Dendritic cell treated with granulocyte-macrophage colony-stimulating factor and Interleukin-4, amounts not matched to agents 40 ng/mL and 50 ng/mL, for 4 days (primary cell): ENCODE measurements around the gene FXYD7.
A peak's percentile ranks its signal among the peaks of the same experiment; 100 is the strongest.

Experiments used
- H3K27ac Mint-ChIP-seq: one replicate; pipeline ENCODE4 v1.8.0; 2022; ENCODE audit warnings: mild to moderate bottlenecking, mixed read lengths
- H3K27me3 Mint-ChIP-seq: one replicate; pipeline ENCODE4 v1.8.0; 2022; ENCODE audit warnings: mild to moderate bottlenecking, mixed read lengths
- H3K36me3 Mint-ChIP-seq: one replicate; pipeline ENCODE4 v1.8.0; 2022; ENCODE audit warnings: low read depth, mixed read lengths
- H3K4me1 Mint-ChIP-seq: one replicate; pipeline ENCODE4 v1.8.0; 2022; ENCODE audit warnings: low read depth, mixed read lengths
- H3K4me3 Mint-ChIP-seq: one replicate; pipeline ENCODE4 v1.8.0; 2022; ENCODE audit warnings: mild to moderate bottlenecking, moderate library complexity, mixed read lengths
- H3K9me3 Mint-ChIP-seq: one replicate; pipeline ENCODE4 v1.8.0; 2022; ENCODE audit warnings: mixed read lengths
- intact Hi-C: fragments of 100-400 bp; cut with micrococcal nuclease; formaldehyde crosslinking; loops from one replicate; pipeline ENCODE4 v1.15.0; 2022

FXYD7 gene

GRCh38 chr19:35117116-35117515 is 25.9 kb upstream of the FXYD7 start:
- peaks cover 41% of the 10 kb centered on the region for H3K27me3 Mint-ChIP-seq
- H3K36me3 Mint-ChIP-seq = no peaks in the 10 kb centered on the region
- peak overlapping the region; percentile 21 for H3K27ac Mint-ChIP-seq
- intact Hi-C loops = no loop called here
- H3K4me3 Mint-ChIP-seq = no peak overlapping the region
- H3K4me1 Mint-ChIP-seq = peaks cover 61% of the 10 kb centered on the region
- H3K9me3 Mint-ChIP-seq = no peaks in the 10 kb centered on the region

GRCh38 chr19:35117799-35118198 is 25.3 kb upstream of the FXYD7 start:
- Mint-ChIP-seq H3K4me1 (peaks cover 66% of the 10 kb centered on the region), H3K36me3 (no peaks in the 10 kb centered on the region), H3K4me3 (no peak overlapping the region), H3K9me3 (no peaks in the 10 kb centered on the region), H3K27me3 (peaks cover 41% of the 10 kb centered on the region), H3K27ac (peak overlapping the region; percentile 80)
- intact Hi-C loops = no loop called here

- no peaks in the 10 kb centered on the region for H3K36me3 Mint-ChIP-seq
- intact Hi-C loops = no loop called here
- H3K27me3 Mint-ChIP-seq = peaks cover 41% of the 10 kb centered on the region
- H3K27ac Mint-ChIP-seq = peak overlapping the region; percentile 80
- no peaks in the 10 kb centered on the region for H3K9me3 Mint-ChIP-seq
- peak overlapping the region; percentile 51 for H3K4me3 Mint-ChIP-seq
- H3K4me1 Mint-ChIP-seq = peaks cover 70% of the 10 kb centered on the region
Measured at GRCh38 chr19:35118268-35119020, 24.6 kb upstream of the FXYD7 start.

DNA sequence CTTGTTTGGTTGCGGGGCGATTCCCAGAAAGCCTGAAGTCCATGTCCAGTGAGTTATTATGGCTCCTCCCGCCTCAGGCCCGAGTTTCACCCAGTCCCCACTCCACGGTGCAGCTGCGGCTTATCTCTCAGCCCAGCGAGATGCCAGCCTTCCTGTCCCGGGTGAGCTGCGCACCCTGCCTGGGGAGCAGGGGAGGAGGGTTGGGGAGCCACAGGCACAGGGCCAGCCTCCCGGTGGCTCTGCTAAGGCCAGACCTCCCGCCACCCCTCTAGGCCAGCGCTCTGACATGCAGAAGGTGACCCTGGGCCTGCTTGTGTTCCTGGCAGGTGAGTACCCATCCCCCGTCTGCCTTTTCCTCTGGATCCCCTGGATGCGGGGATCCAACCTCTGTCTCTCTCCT is 24.0 kb upstream of the FXYD7 start:
- H3K4me1 Mint-ChIP-seq = peaks cover 72% of the 10 kb centered on the region
- no peak overlapping the region for H3K4me3 Mint-ChIP-seq
- no peaks in the 10 kb centered on the region for H3K9me3 Mint-ChIP-seq
- H3K27ac Mint-ChIP-seq = peak overlapping the region; percentile 80
- intact Hi-C loops = no loop called here
- H3K27me3 Mint-ChIP-seq = peaks cover 41% of the 10 kb centered on the region
- H3K36me3 Mint-ChIP-seq = peaks cover 2% of the 10 kb centered on the region

- Mint-ChIP-seq H3K27ac (peak overlapping the region; percentile 80), H3K9me3 (no peaks in the 10 kb centered on the region), H3K36me3 (peaks cover 5% of the 10 kb centered on the region), H3K27me3 (peaks cover 40% of the 10 kb centered on the region), H3K4me3 (no peak overlapping the region), H3K4me1 (peaks cover 73% of the 10 kb centered on the region)
- intact Hi-C loops = no loop called here
Measured at GRCh38 chr19:35119578-35120155, 23.4 kb upstream of the FXYD7 start.

DNA sequence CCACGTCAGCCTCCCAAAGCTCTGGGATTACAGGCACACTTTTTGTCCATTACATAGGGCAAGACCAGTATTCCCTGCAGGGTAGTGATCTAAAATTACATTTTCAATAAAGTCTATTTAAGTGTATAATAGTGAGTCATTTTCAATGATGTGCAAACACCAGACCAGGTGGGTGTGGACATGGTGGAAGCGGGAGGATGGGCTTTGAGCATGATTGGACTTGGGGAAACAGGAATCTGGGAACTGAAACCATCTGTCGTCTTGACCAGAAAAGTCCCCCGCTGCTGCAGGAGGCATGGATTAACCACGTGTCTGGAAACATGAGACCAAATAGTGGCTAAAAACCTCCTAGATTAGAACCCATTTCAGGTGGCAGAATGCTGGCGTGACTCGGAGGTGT is 22.6 kb upstream of the FXYD7 start:
- peak overlapping the region; percentile 80 for H3K27ac Mint-ChIP-seq
- H3K4me3 Mint-ChIP-seq = no peak overlapping the region
- intact Hi-C loops = no loop called here
- H3K4me1 Mint-ChIP-seq = peaks cover 74% of the 10 kb centered on the region
- H3K9me3 Mint-ChIP-seq = no peaks in the 10 kb centered on the region
- peaks cover 33% of the 10 kb centered on the region for H3K27me3 Mint-ChIP-seq
- H3K36me3 Mint-ChIP-seq = peaks cover 5% of the 10 kb centered on the region

- Mint-ChIP-seq H3K9me3 (no peaks in the 10 kb centered on the region), H3K4me3 (no peak overlapping the region), H3K27ac (peak overlapping the region; percentile 80), H3K27me3 (peaks cover 33% of the 10 kb centered on the region), H3K36me3 (peaks cover 5% of the 10 kb centered on the region), H3K4me1 (peaks cover 78% of the 10 kb centered on the region)
- intact Hi-C loops = no loop called here
Measured at GRCh38 chr19:35120898-35121297, 22.2 kb upstream of the FXYD7 start.

DNA sequence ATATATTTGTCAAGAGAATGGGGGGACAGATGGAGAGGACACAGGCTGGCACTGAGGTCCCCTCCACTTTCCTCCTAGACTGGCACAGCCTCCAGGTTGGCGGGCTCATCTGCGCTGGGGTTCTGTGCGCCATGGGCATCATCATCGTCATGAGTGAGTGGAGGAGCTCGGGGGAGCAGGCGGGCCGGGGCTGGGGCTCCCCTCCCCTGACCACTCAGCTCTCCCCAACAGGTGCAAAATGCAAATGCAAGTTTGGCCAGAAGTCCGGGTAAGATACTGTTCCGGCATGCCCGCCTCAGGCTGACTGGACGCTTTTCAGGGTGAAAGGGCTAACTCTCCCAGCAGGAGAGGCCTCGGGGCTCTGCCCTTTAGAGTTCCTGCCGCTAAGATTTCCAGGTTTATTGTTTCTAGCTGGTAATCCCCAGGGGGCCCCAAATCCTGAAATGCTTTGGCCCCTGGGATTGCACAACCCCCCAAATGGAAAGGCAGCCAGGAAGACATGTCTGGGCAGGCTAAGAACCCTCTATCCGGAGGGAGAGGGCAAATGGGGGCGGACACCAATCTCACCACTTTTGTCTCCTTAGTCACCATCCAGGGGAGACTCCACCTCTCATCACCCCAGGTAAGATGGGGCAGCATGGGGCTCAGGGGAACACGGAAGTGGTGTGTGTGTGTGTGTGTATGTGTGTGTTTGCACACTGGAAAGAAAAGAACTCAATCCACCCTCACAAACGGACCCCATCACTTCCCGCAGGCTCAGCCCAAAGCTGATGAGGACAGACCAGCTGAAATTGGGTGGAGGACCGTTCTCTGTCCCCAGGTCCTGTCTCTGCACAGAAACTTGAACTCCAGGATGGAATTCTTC is 20.1 kb upstream of the FXYD7 start:
- H3K4me1 Mint-ChIP-seq = peaks cover 74% of the 10 kb centered on the region
- intact Hi-C loops = no loop called here
- peaks cover 5% of the 10 kb centered on the region for H3K36me3 Mint-ChIP-seq
- H3K9me3 Mint-ChIP-seq = no peaks in the 10 kb centered on the region
- H3K27ac Mint-ChIP-seq = peak overlapping the region; percentile 88
- H3K27me3 Mint-ChIP-seq = peaks cover 16% of the 10 kb centered on the region
- H3K4me3 Mint-ChIP-seq = no peak overlapping the region

GRCh38 chr19:35123573-35123972 is 19.5 kb upstream of the FXYD7 start:
- H3K27ac Mint-ChIP-seq = peak overlapping the region; percentile 88
- H3K36me3 Mint-ChIP-seq = peaks cover 5% of the 10 kb centered on the region
- H3K4me3 Mint-ChIP-seq = peak overlapping the region; percentile 25
- H3K27me3 Mint-ChIP-seq = peaks cover 9% of the 10 kb centered on the region
- H3K9me3 Mint-ChIP-seq = no peaks in the 10 kb centered on the region
- intact Hi-C loops = no loop called here
- peaks cover 68% of the 10 kb centered on the region for H3K4me1 Mint-ChIP-seq

DNA sequence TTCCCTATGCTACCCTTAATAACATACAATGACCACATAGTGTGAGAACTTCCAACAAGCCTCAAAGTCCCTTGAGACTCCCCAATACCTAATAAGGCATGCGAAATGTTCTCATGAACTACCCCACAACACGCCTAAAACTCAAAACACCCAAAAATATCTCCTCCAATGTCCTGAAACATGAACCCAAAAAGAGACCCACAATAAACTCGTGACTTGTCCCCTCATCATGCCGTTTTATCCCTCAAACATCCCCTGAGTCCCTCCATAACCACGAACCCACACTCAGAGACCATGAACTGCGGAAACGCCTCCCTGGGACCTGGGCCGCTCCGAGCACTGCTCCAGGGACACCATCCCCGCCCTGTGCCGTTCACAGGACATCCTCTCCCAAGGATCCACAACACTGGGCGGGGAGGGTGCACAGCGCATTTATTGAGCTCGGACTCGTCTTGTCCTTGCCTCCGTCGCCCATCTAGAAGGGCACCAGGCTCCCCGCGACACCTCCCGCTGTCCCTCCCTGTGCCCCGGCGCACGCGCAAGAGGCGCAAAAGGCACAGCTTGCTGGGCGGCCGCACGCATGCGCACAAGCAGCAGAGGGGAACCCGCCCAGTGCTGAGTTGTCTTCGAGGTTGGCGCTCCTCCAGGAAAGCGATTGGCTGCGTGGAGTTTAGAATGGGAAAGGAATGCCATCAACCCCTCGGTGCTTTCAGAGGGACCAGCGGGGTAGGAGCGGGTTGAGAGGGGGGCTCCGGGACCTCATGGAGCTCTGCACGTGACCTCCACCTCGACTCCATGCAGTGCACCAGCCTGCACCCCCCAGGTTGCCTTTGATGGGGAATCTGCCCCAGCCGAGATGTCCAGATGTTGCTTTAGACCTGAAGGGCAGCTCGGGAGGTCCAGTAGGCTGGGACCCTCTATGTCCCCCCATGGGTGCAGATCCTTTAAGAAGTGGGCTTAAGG is 18.7 kb upstream of the FXYD7 start:
- Mint-ChIP-seq H3K9me3 (no peaks in the 10 kb centered on the region), H3K4me3 (peak overlapping the region; percentile 77), H3K27ac (peak overlapping the region; percentile 88), H3K27me3 (peaks cover 10% of the 10 kb centered on the region), H3K4me1 (peaks cover 59% of the 10 kb centered on the region), H3K36me3 (peaks cover 5% of the 10 kb centered on the region)
- intact Hi-C loops = no loop called here

- peak overlapping the region; percentile 88 for H3K27ac Mint-ChIP-seq
- peaks cover 5% of the 10 kb centered on the region for H3K36me3 Mint-ChIP-seq
- intact Hi-C loops = no loop called here
- peaks cover 50% of the 10 kb centered on the region for H3K4me1 Mint-ChIP-seq
- no peaks in the 10 kb centered on the region for H3K9me3 Mint-ChIP-seq
- no peak overlapping the region for H3K4me3 Mint-ChIP-seq
- peaks cover 9% of the 10 kb centered on the region for H3K27me3 Mint-ChIP-seq
Measured at GRCh38 chr19:35125270-35125717, 17.8 kb upstream of the FXYD7 start.

DNA sequence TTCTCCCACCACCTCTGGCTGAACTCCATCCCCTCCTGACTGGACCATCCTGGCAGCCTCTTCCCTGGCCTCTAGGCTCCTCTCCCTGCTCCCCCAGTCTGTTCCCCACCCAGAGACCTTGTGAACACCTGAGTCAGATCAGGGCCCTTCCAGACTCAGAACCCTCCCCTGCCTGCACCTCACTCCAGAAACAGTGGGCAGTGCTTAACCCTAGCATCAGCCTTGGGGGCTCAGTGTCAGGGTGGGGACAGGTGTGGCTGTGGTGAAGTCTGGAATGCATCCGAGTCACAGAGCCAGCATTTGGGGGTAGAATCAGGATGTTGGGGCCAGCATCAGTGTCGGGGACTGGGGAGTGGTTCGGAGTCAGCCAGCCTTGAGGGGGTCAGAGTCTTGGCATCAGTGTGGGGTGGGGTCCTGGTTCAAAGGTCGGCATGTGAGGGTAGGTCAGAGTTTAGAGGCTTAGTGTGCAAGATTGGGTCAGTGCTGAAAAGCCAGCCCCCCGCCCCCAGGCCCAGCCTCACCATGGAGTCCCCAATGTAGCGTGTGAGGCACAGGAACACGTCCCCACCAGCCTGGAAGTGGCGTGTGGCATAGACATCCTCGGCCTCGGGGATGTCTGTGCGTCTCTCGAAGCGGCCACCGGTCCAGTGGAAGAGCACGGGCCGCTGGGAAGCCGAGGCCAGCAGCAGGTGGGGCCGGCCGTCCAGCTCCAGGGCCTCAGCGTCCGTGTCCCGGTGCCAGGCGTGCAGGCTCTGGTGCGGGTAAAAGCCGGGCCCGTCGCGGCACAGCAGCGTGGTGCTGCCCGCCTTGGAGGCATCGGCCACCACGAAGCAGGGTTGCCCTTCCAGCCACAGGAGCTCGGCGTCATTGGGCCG is 17.1 kb upstream of the FXYD7 start:
- intact Hi-C loops = no loop called here
- Mint-ChIP-seq H3K4me1 (peaks cover 43% of the 10 kb centered on the region), H3K27me3 (peaks cover 9% of the 10 kb centered on the region), H3K27ac (peak overlapping the region; percentile 88), H3K9me3 (no peaks in the 10 kb centered on the region), H3K36me3 (peaks cover 5% of the 10 kb centered on the region), H3K4me3 (no peak overlapping the region)
